Ascending aorta (tissue), 2 donors: ENCODE data around the gene ADCY6. TPM values are rescaled to one million over a fixed set of nuclear protein-coding genes. Genes with fewer than 3 reads are reported as not detected.

ENCODE experiments used
- DNase-seq, 2 donors: peaks; one replicate each; pipeline ENCODE4 v3.0.0-alpha.2; 2019; ENCODE audit warnings: low spot score in 2 of 2
- H3K27ac ChIP-seq, 2 donors: fragments of 200-600 bp; sonication (generic); one replicate each; pipeline ENCODE4 v1.5.1; 2016 to 2017; ENCODE audit warnings: mild to moderate bottlenecking in 1 of 2
- H3K27me3 ChIP-seq: fragments of 200-600 bp; sonication (generic); one replicate; pipeline ENCODE4 v1.5.1; 2017
- H3K36me3 ChIP-seq, 2 donors: fragments of 200-600 bp; sonication (generic); one replicate each; pipeline ENCODE4 v1.5.1; 2016
- H3K4me1 ChIP-seq, 2 donors: fragments of 200-600 bp; sonication (generic); one replicate each; pipeline ENCODE4 v1.5.1; 2016 to 2017; ENCODE audit warnings: mild to moderate bottlenecking in 1 of 2
- H3K4me3 ChIP-seq, 2 donors: fragments of 200-600 bp; sonication (generic); one replicate each; pipeline ENCODE4 v1.5.1; 2016 to 2017; ENCODE audit warnings: mild to moderate bottlenecking in 1 of 2
- H3K9me3 ChIP-seq, 2 donors: fragments of 200-600 bp; sonication (generic); one replicate each; pipeline ENCODE4 v1.5.1; 2016
- intact Hi-C: fragments of 100-400 bp; cut with DNase I; formaldehyde crosslinking; loops from one replicate; pipeline ENCODE4 v1.15.1; 2023
- total RNA-seq: library from RNA; depleted of rRNA; stranded (reverse); fragments of >200 nt; gene quantifications from one replicate; pipeline ENCODE4 v1.1.0, GENCODE V29; 2016
- TF ChIP-seq, protein P1 (sequence below), 3 experiments: fragments of 200-600 bp in 2 of 3; fragments of 450-650 bp in 1 of 3; sonication (generic) in 2 of 3; IDR thresholded peaks; one replicate each; pipeline ENCODE4 v1.5.1; 2016 to 2019; ENCODE audit warnings: antibody characterized with exemption in 3 of 3, mild to moderate bottlenecking in 1 of 3, moderate library complexity in 1 of 3

ADCY6 gene
- total RNA-seq, 1 donor from 2014 or later, result 65.0 TPM

DNA sequence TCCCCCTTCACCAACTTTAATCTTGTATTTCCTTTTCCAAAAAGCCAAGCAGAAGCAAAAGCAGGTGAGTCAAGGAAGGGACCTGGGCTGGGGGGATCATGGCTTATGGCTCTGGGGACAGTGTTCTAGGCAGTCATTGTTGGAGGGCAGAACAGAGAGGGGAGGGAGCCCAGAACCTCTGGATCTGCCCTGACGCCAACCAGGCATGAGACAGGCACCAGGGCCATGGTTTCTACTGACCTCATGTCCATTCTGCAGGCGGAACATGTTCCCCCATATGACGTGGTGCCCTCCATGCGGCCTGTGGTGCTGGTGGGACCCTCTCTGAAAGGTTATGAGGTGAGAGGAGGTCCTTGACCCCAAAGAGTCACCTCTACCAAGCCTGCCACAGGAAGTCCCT is 36.0 kb upstream of the ADCY6 start:
- Histone ChIP-seq H3K27ac (no peak overlapping the region), H3K4me1 (no peaks in the 10 kb centered on the region), H3K9me3 (no peaks in the 10 kb centered on the region), H3K4me3 (no peak overlapping the region), H3K36me3 (peaks cover 23 to 48% of the 10 kb centered on the region in 2 donors), H3K27me3 (no peaks in the 10 kb centered on the region)
- TF ChIP-seq, protein P1, sequence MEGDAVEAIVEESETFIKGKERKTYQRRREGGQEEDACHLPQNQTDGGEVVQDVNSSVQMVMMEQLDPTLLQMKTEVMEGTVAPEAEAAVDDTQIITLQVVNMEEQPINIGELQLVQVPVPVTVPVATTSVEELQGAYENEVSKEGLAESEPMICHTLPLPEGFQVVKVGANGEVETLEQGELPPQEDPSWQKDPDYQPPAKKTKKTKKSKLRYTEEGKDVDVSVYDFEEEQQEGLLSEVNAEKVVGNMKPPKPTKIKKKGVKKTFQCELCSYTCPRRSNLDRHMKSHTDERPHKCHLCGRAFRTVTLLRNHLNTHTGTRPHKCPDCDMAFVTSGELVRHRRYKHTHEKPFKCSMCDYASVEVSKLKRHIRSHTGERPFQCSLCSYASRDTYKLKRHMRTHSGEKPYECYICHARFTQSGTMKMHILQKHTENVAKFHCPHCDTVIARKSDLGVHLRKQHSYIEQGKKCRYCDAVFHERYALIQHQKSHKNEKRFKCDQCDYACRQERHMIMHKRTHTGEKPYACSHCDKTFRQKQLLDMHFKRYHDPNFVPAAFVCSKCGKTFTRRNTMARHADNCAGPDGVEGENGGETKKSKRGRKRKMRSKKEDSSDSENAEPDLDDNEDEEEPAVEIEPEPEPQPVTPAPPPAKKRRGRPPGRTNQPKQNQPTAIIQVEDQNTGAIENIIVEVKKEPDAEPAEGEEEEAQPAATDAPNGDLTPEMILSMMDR (IDR thresholded peaks at IDR 0.05), result no peak
- intact Hi-C loops, result no loop called here
- no peak for DNase-seq

- peaks cover 15 to 41% of the 10 kb centered on the region in 2 donors for H3K36me3 ChIP-seq
Measured at GRCh38 chr12:48824112-48824511, 35.2 kb upstream of the ADCY6 start.

DNA sequence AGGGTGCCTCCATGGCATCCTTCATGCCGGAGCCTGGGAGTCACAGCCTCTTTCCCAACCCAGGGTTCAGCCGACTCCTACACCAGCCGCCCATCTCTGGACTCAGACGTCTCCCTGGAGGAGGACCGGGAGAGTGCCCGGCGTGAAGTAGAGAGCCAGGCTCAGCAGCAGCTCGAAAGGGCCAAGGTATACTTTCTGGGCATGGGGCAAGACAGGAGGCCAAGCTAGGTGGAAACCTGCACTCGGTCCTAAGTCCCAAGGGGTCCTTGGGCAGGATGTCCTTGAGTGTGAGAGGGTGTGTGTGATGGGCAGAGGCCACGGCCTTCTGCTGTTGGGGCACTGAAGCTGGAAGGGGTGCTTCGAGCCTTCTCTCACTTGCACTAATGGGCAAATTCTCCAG is 34.4 kb upstream of the ADCY6 start:
- Histone ChIP-seq H3K36me3 (peaks cover 13 to 35% of the 10 kb centered on the region in 2 donors), H3K27me3 (no peaks in the 10 kb centered on the region), H3K27ac (no peak overlapping the region), H3K4me1 (peaks cover 0 to 7% of the 10 kb centered on the region in 2 donors), H3K4me3 (no peak overlapping the region), H3K9me3 (no peaks in the 10 kb centered on the region)
- TF ChIP-seq, protein P1 (IDR thresholded peaks at IDR 0.05), result no peak
- intact Hi-C loops, result no loop called here
- no peak for DNase-seq

More at GRCh38 chr12:48824112-48824511, 35.2 kb upstream of the ADCY6 start:
- intact Hi-C loops, result no loop called here
- Histone ChIP-seq H3K4me1 (peaks cover 0 to 5% of the 10 kb centered on the region in 2 donors), H3K27ac (no peak overlapping the region), H3K27me3 (no peaks in the 10 kb centered on the region), H3K4me3 (no peak overlapping the region), H3K9me3 (no peaks in the 10 kb centered on the region)
- TF ChIP-seq, protein P1 (IDR thresholded peaks at IDR 0.05), result no peak
- no peak for DNase-seq

- intact Hi-C loops, result no loop called here
- peaks cover 0 to 11% of the 10 kb centered on the region in 2 donors for H3K4me1 ChIP-seq
- H3K4me3 ChIP-seq, result no peak overlapping the region
- H3K27me3 ChIP-seq, result no peaks in the 10 kb centered on the region
- DNase-seq, result no peak
- H3K36me3 ChIP-seq, result peaks cover 8 to 30% of the 10 kb centered on the region in 2 donors
- TF ChIP-seq, protein P1 (IDR thresholded peaks at IDR 0.05), result no peak
- no peak overlapping the region for H3K27ac ChIP-seq
- H3K9me3 ChIP-seq, result no peaks in the 10 kb centered on the region
Measured at GRCh38 chr12:48822711-48823110, 33.8 kb upstream of the ADCY6 start.

DNA sequence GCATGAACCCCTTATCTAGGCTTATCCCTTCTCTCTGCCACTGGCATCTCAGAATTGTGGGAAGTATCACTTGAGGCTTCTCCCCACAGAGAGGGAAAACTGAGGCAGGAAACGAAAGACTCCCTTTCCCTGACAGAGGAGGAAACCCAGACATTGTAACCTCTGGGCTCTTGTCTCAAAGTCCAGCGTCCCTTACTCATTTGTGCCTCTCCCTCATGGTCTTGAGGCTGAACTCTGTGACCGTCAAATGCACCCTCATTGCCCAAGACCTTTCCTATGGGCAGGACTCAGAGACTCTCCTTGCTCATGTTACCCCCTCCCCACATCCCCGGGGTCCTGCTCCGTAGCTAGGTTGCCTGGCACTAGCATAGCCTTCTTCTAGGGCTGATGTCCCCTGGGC is 33.2 kb upstream of the ADCY6 start:
- intact Hi-C loops, result no loop called here

More for the DNA sequence above, 33.2 kb upstream of the ADCY6 start:
- Histone ChIP-seq H3K36me3 (peaks cover 2 to 24% of the 10 kb centered on the region in 2 donors), H3K27ac (no peak overlapping the region), H3K9me3 (no peaks in the 10 kb centered on the region), H3K27me3 (no peaks in the 10 kb centered on the region), H3K4me1 (peaks cover 3 to 14% of the 10 kb centered on the region in 2 donors), H3K4me3 (no peak overlapping the region)
- TF ChIP-seq, protein P1 (IDR thresholded peaks at IDR 0.05), result no peak
- no peak for DNase-seq
